ENCODE data around the gene TMF1. TPM values are rescaled to one million over a fixed set of nuclear protein-coding genes. Genes with fewer than 3 reads are reported as not detected.

The TMF1 gene
- total RNA-seq, 1 donor from 2014 or later, result 30.1 TPM

GRCh38 chr3:69059688-69060087, 7.6 kb upstream of the TMF1 start:
- Mint-ChIP-seq H3K27me3 (no peaks in the 10 kb centered on the region), H3K9me3 (ENCODE audit: low read depth) (no peaks in the 10 kb centered on the region), H3K27ac (no peak overlapping the region), H3K36me3 (ENCODE audit: insufficient read depth) (peaks cover 27% of the 10 kb centered on the region), H3K4me3 (ENCODE audit: low read depth) (no peak overlapping the region), H3K4me1 (ENCODE audit: low read depth) (peaks cover 2% of the 10 kb centered on the region)
- no peak for TF ChIP-seq CTCF (IDR thresholded peaks at IDR 0.05; ENCODE audit: unreplicated experiment)
- no peak for DNase-seq (ENCODE audit: low spot score, unreplicated experiment)

DNA sequence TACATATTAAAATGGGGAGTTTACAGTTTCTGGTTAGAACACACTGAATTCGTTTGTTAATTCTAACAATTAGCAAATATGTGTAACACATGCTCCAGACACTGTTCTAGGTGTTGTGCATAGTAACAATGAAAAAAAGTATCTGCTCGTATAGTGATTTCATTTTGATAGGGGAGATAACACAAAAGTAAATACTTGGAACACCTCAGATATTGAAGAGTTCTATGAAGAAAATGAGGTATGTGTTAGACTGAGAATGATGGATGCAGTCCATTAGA, 6.8 kb upstream of the TMF1 start:
- H3K36me3 Mint-ChIP-seq (ENCODE audit: insufficient read depth), result peaks cover 26% of the 10 kb centered on the region
- H3K4me3 Mint-ChIP-seq (ENCODE audit: low read depth), result no peak overlapping the region
- H3K4me1 Mint-ChIP-seq (ENCODE audit: low read depth), result no peaks in the 10 kb centered on the region
- no peak for TF ChIP-seq CTCF (IDR thresholded peaks at IDR 0.05; ENCODE audit: unreplicated experiment)
- H3K27ac Mint-ChIP-seq, result no peak overlapping the region
- no peak for DNase-seq (ENCODE audit: low spot score, unreplicated experiment)
- H3K27me3 Mint-ChIP-seq, result no peaks in the 10 kb centered on the region
- no peaks in the 10 kb centered on the region for H3K9me3 Mint-ChIP-seq (ENCODE audit: low read depth)

DNA sequence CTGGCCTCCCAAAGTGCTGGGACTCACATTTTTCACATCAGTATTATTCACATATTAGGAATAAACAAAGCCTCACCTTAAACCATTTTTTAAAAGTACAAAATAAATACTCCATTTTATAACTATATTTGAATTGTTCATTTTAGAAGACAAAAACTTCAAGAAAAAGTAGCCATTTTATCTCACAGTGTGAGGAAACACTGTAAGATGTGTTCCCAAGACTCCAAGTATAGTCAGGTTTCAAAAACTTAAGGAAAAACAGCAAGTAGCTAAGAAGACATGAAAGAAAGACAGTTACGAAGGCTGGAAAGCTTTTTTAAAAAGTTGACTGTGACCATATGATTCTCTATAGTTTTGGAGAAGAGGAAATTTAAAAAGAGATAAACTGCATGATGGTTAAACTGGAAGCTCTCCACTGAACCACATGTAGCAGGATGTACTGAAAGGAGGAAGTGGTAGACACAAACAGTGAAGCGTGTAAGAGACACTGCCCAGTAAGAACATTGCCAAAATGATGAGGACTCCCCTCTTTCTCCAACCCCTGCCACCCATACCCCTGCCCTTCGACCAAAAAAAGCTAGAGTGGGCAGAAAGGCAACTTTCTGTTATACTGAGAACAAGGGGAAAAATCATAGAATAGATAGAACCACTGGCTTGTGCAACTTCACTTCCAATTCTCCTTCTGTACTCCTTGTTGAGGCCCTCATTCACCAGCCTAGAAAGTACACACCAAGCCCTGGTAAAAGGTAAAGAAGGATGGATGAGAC, 6.2 kb upstream of the TMF1 start:
- Mint-ChIP-seq H3K27me3 (no peaks in the 10 kb centered on the region), H3K4me1 (ENCODE audit: low read depth) (no peaks in the 10 kb centered on the region), H3K9me3 (ENCODE audit: low read depth) (no peaks in the 10 kb centered on the region), H3K4me3 (ENCODE audit: low read depth) (no peak overlapping the region), H3K36me3 (ENCODE audit: insufficient read depth) (peaks cover 24% of the 10 kb centered on the region), H3K27ac (no peak overlapping the region)
- DNase-seq (ENCODE audit: low spot score, unreplicated experiment), result no peak
- no peak for TF ChIP-seq CTCF (IDR thresholded peaks at IDR 0.05; ENCODE audit: unreplicated experiment)

- TF ChIP-seq CTCF (IDR thresholded peaks at IDR 0.05; ENCODE audit: unreplicated experiment), result no peak
- Mint-ChIP-seq H3K4me3 (ENCODE audit: low read depth) (peak overlapping the region; percentile 99), H3K27ac (peak overlapping the region; percentile 99), H3K36me3 (ENCODE audit: insufficient read depth) (peaks cover 16% of the 10 kb centered on the region), H3K9me3 (ENCODE audit: low read depth) (no peaks in the 10 kb centered on the region), H3K27me3 (no peaks in the 10 kb centered on the region), H3K4me1 (ENCODE audit: low read depth) (peaks cover 20% of the 10 kb centered on the region)
- no peak for DNase-seq (ENCODE audit: low spot score, unreplicated experiment)
Measured at GRCh38 chr3:69052472-69052898, 352 bp upstream of the TMF1 start.

DNA sequence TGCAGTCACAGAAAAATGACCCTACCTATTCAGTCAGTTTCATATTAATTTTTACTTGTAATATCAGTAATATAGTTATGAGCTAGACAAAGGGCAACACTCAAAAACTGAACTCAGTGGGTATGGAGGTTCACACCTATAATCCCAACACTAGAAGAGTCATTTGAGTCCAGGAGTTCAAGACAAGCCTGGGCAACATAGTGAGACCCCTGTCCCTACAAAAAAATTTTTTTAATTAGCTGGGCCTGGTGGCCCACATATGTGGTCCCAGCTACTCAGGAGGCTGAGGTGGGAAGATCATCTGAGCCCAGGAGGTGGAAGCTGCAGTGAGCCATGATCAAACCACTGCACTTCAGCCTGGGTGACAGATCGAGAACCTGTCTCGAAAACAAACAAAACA, 3.1 kb downstream of the TMF1 start:
- Mint-ChIP-seq H3K9me3 (ENCODE audit: low read depth) (no peaks in the 10 kb centered on the region), H3K36me3 (ENCODE audit: insufficient read depth) (peaks cover 16% of the 10 kb centered on the region), H3K4me1 (ENCODE audit: low read depth) (peaks cover 22% of the 10 kb centered on the region), H3K27me3 (no peaks in the 10 kb centered on the region), H3K4me3 (ENCODE audit: low read depth) (no peak overlapping the region), H3K27ac (no peak overlapping the region)
- DNase-seq (ENCODE audit: low spot score, unreplicated experiment), result no peak
- TF ChIP-seq CTCF (IDR thresholded peaks at IDR 0.05; ENCODE audit: unreplicated experiment), result no peak

Measured in progenitor cell of endocrine pancreas (in vitro differentiated cells).